Measurements from ENCODE around the gene YKT6.

GRCh38 chr7:44201813-44202212 is 1.0 kb downstream of the YKT6 start:
- TF ChIP-seq EZH2 (optimal IDR thresholded peaks at IDR 0.05; ENCODE audit: low read depth, low read length) (no peak), CTCF (IDR thresholded peaks at IDR 0.05; ENCODE audit: low read length) (no peak), EZH2phosphoT487 (IDR thresholded peaks at IDR 0.05; ENCODE audit: low read length) (no peak)

Measured in MM.1S (cell line).